A549 (cell line): ENCODE measurements around the gene DOCK1.

Source experiments
- BHLHE40 ChIP-seq: IDR thresholded peaks from 2 replicates; pipeline ENCODE4 v1.6.1; 2012; ENCODE audit warnings: low read depth, low read length, inconsistent platforms
- CHD2 ChIP-seq: fragments of 150-350 bp; IDR thresholded peaks from 2 replicates; pipeline ENCODE4 v1.6.1; 2014; ENCODE audit warnings: low read length; ENCODE audit not compliant: partially characterized antibody
- CHD4 ChIP-seq: fragments of 200-600 bp; sonication (generic); IDR thresholded peaks from 2 replicates; pipeline ENCODE4 v1.6.1; 2016; ENCODE audit warnings: antibody characterized with exemption, mild to moderate bottlenecking, borderline replicate concordance
- NR3C1 ChIP-seq: fragments of >200 bp; sonication (Bioruptor Twin); formaldehyde crosslinking; IDR thresholded peaks from 3 replicates; pipeline ENCODE4 v1.6.1; 2017
- TF ChIP-seq, protein P1 (sequence below): fragments of >200 bp; sonication (Bioruptor Twin); formaldehyde crosslinking; IDR thresholded peaks from 3 replicates; pipeline ENCODE4 v1.5.1; 2016
- TF ChIP-seq, protein P2 (sequence below): IDR thresholded peaks from 2 replicates; pipeline ENCODE4 v1.6.1; 2012

DNA sequence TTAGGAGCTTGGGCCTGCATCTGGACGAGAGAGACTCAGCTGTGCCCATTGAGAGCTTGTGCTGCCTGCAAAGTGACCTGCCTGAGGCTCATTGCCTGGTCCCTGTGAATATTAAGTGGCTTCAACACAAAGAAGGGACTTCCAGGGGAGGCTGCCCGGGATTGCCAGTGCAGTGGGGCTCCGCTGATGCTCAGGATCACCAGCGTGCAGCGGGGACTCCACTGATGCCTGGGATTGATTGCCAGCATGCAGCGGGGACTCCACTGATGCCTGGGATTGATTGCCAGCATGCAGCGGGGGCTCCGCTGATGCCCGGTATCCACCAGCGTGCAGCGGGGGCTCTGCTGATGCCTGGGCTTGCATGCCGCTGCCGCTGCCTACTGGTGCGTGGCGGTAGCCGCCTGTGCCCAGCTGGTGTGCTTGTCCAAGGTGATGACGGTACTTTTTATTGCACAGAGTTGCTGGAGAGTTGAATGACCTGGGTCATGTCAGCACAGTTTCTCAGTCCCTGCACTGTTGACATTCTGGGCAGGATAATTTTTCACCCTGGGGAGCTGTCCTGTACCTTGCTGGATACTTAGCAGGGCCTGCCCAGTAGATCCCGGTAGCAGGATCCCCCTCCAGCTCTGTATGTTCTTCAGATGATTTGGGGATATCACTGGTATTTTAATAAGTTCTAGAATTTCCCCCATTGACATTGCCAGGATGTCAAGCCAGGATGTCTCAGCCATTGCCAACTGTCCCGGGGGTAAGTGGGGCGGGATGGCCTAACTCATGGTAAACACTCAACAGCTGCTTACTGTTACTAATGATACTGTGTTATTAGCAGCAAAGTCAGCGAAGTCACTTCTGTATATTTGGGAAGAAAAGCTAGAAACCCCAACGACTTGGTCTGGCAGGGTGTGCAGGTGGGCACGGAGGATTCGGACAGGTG lies 13.0 kb downstream of the DOCK1 start:
- TF ChIP-seq, protein P1, sequence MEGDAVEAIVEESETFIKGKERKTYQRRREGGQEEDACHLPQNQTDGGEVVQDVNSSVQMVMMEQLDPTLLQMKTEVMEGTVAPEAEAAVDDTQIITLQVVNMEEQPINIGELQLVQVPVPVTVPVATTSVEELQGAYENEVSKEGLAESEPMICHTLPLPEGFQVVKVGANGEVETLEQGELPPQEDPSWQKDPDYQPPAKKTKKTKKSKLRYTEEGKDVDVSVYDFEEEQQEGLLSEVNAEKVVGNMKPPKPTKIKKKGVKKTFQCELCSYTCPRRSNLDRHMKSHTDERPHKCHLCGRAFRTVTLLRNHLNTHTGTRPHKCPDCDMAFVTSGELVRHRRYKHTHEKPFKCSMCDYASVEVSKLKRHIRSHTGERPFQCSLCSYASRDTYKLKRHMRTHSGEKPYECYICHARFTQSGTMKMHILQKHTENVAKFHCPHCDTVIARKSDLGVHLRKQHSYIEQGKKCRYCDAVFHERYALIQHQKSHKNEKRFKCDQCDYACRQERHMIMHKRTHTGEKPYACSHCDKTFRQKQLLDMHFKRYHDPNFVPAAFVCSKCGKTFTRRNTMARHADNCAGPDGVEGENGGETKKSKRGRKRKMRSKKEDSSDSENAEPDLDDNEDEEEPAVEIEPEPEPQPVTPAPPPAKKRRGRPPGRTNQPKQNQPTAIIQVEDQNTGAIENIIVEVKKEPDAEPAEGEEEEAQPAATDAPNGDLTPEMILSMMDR: no peak
- no peak for TF ChIP-seq CHD4
- TF ChIP-seq CHD2: no peak
- TF ChIP-seq NR3C1: no peak
- TF ChIP-seq BHLHE40: no peak
- TF ChIP-seq, protein P2, sequence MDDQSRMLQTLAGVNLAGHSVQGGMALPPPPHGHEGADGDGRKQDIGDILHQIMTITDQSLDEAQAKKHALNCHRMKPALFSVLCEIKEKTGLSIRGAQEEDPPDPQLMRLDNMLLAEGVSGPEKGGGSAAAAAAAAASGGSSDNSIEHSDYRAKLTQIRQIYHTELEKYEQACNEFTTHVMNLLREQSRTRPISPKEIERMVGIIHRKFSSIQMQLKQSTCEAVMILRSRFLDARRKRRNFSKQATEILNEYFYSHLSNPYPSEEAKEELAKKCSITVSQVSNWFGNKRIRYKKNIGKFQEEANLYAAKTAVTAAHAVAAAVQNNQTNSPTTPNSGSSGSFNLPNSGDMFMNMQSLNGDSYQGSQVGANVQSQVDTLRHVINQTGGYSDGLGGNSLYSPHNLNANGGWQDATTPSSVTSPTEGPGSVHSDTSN: no peak
